ENCODE data around the gene ARID3C. TPM values are rescaled to one million over a fixed set of nuclear protein-coding genes. Genes with fewer than 3 reads are reported as not detected.

ARID3C gene
- polyA plus RNA-seq, 4 donors = 0.11 to 0.22 (median 0.17) TPM; not detected in 1

GRCh38 chr9:34633166-34633565, 4.3 kb upstream of the ARID3C start:
- no peak for DNase-seq (ENCODE audit: low read depth in 4 of 4, low spot score in 3 of 4)

- no peak for DNase-seq (ENCODE audit: low read depth in 4 of 4, low spot score in 3 of 4)
Measured at GRCh38 chr9:34630402-34631154, 1.7 kb upstream of the ARID3C start.

DNA sequence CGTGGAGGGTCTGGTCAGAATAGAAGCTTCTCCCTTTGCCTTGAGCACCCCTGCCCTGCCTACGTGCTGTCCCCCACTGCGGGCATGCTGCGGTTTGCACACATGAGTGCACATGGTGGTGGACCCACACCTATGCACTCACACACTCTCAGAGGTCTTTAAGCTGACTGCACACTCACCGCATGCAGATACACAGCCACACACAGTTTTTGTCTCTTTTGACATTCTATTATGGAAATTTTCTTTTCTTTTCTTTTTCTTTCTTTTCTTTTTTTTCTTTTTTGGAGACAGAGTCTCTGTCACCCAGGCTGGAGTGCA, 584 bp upstream of the ARID3C start:
- DNase-seq (ENCODE audit: low read depth in 4 of 4, low spot score in 3 of 4) = no peak

- no peak for DNase-seq (ENCODE audit: low read depth in 4 of 4, low spot score in 3 of 4)
Measured at GRCh38 chr9:34627716-34628655, 880 bp downstream of the ARID3C start.

DNA sequence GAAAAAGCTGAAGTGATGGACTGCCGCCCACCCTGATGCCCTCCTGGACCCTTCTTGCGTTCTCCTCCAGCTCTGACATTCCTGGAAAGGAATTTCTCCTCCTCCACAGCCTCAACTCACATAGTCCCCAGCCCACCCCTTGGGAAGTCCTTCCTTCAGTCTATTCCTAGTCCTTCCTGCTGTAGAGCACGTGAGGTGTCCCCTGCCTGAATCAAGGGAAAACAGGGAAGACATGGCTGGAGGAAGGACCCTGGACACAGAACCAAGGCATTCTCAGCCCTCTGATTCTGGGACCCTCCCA, 3.7 kb downstream of the ARID3C start:
- DNase-seq (ENCODE audit: low read depth in 4 of 4, low spot score in 3 of 4) = no peak

DNA sequence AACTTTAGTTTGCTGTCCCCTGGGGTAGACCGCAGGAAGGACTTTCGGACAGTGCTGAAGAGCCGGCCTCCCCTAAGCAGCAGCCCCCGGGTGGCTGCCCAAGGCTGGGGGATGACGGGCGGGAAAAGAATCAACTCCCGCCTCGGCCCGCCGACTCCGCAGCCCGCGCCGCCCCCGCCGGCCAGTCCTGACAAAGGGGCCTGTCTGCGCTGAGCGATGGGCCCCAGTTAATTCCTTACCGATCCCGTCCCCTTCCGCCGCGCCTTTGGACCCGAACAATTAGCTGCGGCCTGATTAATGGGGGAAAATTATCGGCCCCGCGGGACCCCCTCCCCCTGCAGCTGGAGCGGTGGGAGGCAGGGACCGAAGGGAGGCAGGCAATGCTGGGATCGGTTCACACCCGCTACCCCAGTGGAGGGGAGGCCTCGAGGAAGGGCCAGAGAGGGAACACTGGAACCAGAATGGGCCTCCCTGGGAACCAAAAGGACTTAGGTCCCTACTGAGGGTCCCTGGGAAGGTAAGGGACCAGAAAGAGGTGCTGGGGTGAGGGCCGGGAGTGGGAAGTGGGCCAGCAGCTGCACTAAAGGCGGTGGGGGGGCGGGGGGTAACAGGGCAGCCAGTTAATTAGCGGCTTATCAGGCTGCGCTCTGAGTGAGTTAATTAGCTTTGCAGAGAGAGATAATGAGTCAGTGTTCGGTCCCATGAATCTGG, 4.2 kb downstream of the ARID3C start:
- DNase-seq (ENCODE audit: low read depth in 4 of 4, low spot score in 3 of 4) = no peak

DNA sequence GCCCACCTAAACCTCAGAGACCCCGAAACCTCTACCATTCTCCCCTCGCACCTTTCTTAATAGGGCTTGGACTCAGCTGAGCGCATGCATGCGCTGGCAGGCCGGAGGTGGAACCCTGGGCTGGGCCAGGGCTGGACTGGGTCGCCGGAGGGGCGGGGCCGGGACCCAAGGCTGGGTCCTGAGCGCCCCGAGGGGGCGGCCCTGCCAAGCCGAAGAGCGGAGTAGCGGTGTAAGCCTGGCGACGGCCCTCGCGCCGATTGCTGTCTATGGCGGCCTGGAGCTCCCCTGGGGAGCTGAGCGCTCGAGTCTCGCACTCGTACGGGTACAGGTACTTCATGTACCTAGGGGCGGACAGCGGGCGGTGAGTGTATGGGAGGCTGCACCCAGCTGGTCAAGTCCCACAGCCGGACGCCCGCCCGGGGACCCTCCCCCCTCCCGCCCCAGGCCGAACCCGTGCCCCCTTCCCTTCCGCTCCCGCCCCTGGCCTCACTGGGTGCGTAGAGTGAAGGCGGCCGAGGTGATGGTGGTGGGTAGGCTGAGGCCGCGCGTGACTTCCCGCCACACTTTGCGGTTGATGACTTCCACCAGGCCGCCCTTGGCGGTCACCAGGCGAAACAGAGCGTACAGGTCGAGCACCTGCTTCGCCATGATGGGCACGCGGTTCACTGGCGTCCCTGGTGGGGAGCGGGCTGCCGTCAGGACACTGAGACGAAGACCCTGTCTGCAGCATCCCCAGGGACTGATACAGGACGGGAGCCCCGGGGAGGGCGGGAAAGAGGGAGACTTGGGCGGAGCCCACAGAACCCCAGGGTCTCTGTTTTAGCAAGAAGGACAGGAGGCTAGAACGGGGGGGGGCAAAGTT, 5.3 kb downstream of the ARID3C start:
- DNase-seq (ENCODE audit: low read depth in 4 of 4, low spot score in 3 of 4) = no peak

- peak; percentile 81 to 91 (median 86) for DNase-seq (ENCODE audit: low read depth in 4 of 4, low spot score in 3 of 4)
Measured at GRCh38 chr9:34620061-34620994, 8.5 kb downstream of the ARID3C start, which contains the start of gene DCTN3. Gene DCTN3 (minus strand): TSS chr9:34620495. CDS start chr9:34620464, 31 bp downstream.

DNA sequence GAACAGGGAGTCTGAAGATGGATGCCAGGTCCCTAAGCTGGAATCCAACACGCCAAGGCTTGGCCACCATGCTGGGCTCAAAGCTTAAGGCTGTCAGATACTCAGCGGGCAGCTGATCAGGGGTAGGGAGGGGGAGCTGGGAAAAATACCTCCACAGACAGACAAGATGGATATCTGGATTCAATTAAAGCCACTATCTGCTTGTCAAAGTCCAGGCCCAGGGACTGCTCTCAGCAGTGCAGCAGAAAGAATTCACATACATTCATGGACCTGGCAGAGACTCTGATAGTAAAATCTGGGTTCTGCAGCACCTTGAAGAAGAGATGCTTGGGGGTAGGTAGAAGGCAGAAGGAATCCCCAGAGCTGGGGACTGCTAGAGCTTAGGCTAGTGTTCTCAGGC, 13.7 kb downstream of the ARID3C start:
- DNase-seq (ENCODE audit: low read depth in 4 of 4, low spot score in 3 of 4) = no peak

DNA sequence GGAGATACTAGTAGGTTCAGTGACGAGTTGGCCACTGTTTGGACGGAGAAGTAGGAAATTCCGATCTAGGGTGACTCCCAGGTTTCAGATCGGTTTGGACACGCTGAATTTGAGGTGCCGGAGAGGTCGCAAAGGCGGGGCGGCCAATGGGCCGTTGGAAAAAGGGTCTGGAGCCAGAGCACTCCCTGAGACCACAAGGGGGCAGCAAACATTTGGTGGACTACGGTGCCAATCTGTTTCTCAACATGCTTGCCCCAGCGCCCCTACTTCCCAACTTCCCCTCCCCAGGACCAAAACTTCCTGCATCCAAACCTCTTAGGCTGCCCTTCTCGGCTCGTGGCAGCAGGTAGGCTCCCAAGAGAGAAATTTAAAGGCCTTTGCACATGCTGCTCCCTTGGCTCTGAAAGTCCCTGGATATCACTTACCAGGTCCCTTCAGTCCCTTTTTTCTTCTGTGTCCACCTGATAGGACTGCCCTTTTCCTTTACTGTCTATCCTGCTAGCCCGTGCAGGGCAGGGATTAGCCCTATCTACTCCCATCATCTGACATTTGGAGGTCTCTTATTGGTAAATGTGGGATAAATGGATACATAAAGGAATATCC, 16.0 kb downstream of the ARID3C start:
- DNase-seq (ENCODE audit: low read depth in 4 of 4, low spot score in 3 of 4) = peak in 2 of 4 donors; percentile 70 to 71

DNA sequence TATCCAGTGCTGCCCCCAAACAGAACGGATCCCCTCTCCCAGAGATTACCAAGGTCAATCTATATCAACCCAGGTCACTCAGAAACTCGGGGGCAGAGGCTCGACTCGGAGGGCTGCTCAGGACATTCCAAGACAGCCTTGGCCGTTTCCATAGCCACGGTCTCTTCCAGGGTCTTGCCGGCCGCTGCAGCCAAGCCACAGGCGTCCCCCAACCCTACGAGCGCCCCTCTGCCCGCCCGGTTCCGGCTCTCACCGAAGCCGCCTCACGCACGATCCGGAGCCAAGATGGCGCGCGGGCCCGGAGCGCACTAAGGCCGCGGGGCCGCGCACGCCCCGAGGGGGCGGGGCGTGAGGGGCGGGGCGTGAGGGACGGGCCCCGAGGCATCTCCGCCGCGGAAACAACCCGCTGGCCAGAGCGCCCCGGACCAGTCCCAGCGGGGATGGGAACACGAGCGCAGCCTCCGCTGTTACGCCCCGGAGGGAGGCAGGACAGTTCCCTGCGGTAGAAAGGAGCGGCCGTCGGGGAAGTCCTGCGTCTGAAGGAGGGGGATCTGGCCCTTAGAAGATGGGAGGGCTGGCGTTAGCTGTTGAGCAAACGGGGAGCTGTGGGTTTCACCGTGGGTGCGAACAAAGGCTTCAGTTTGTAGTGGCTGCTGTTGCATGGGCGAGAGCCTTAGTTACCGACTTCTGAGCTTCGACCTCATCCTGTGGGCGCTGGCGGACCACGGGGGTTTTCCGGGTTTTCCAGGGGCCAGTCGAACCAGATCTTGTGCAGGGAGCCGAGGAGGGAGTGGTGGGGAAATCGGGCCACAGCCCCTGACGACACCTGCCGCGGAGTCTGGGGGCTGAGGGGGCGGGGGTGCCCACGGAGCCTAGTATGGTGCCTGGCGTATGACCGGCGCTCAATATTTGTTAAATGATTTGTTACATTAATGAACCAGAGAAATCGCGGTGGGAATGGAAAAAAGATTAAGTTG, 16.8 kb downstream of the ARID3C start, which contains the start of gene RPP25L:
Gene RPP25L (minus strand): TSS at position 287 of the 977 bp plus-strand sequence. CDS start 801 bp downstream, outside the sequence.
- DNase-seq (ENCODE audit: low read depth in 4 of 4, low spot score in 3 of 4) = peak in 3 of 4 donors; percentile 69 to 81 (median 78)

GRCh38 chr9:34611251-34611810, 17.5 kb downstream of the ARID3C start:
- DNase-seq (ENCODE audit: low read depth in 4 of 4, low spot score in 3 of 4) = no peak

DNA sequence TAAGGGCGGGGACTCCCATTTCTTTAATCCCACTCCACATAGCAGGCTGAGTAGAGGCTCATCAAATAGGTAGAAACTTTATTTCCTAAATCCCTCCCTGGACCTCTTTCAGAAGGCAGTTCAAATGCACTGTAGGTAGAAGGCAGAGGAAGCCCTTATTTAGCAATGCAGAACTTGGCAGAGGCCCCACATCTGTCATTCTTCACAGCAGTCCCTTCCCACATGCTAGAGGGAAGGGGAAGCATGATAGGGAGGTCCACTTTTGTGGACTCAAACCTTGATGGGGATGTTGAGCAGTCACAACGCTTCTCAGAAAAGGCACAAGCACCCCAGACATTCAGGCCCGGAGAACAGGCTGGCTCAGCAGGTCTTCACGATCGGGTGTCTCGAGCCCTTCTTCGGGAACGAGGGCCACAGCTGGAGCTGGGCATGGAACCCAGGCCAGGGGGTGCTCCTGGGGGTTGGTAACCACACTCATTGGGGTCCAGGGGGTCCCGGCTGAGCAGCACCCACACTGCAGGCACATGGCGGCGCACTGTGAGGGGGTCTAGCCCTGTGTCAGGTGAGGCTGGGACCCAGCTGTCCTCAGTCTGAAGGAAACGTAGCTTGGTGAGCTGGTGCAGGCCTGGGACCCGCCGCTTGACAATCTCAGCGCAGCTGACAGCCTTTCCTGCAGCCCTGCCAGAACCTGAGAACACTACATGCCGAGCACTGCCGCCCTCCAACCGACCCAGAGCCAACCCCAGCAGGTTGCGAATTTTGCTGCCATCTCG, 18.2 kb downstream of the ARID3C start:
- no peak for DNase-seq (ENCODE audit: low read depth in 4 of 4, low spot score in 3 of 4)

- DNase-seq (ENCODE audit: low read depth in 4 of 4, low spot score in 3 of 4) = no peak
Measured at GRCh38 chr9:34607331-34607730, 21.5 kb downstream of the ARID3C start.

- DNase-seq (ENCODE audit: low read depth in 4 of 4, low spot score in 3 of 4) = no peak
Measured at GRCh38 chr9:34606905-34607304, 22.0 kb downstream of the ARID3C start.

GRCh38 chr9:34606190-34606589, 22.7 kb downstream of the ARID3C start:
- no peak for DNase-seq (ENCODE audit: low read depth in 4 of 4, low spot score in 3 of 4)
